ENCODE data around the gene IL11. TPM values are rescaled to one million over a fixed set of nuclear protein-coding genes. Genes with fewer than 3 reads are reported as not detected.

IL11 gene
- total RNA-seq, 2 donors from 2014 or later = 0.31 to 0.46 TPM

DNA sequence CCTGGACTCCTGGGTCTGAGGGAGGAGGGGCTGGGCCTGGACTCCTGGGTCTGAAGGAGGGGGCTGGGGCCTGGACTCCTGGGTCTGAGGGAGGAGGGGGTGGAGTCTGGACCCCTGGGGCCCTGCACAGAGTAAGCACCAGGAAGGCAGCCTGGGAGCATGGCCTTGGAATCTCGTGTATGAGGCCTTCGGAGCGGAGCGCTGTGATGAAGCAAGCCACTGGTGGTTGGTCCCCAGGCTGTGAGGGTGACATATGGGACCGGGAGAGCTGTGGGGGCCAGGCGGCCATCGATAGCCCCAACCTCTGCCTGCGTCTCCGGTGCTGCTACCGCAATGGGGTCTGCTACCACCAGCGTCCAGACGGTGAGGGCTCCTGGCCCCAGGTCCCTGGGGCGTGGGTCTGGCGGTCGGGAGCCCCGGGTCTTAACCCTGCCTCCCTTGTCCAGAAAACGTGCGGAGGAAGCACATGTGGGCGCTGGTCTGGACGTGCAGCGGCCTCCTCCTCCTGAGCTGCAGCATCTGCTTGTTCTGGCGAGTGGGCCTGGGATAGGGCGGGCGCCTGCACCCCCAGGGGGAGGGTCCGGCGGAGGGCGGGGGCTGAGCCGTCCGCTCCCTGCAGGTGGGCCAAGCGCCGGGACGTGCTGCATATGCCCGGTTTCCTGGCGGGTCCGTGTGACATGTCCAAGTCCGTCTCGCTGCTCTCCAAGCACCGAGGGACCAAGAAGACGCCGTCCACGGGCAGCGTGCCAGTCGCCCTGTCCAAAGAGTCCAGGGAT, 7.3 kb upstream of the IL11 start:
- ATAC-seq = no peak
- no peak for DNase-seq
- intact Hi-C loops (cut with DNase I, micrococcal nuclease) = loop anchor here in 1 of 2 donors (10.0 kb wide), 1 partner anchor 73 kb away; no protein-coding TSS in a partner anchor

GRCh38 chr19:55376241-55376933, 6.1 kb upstream of the IL11 start, which contains the start of gene TMEM190:
TMEM190 (plus strand) TSS chr19:55376826; CDS start chr19:55376854, 28 bp downstream.
- ATAC-seq (peak; percentile 50), DNase-seq (no peak)
- intact Hi-C loops (cut with DNase I, micrococcal nuclease) = loop anchor here in 1 of 2 donors (10.0 kb wide), 1 partner anchor 72 kb away; no protein-coding TSS in a partner anchor

DNA sequence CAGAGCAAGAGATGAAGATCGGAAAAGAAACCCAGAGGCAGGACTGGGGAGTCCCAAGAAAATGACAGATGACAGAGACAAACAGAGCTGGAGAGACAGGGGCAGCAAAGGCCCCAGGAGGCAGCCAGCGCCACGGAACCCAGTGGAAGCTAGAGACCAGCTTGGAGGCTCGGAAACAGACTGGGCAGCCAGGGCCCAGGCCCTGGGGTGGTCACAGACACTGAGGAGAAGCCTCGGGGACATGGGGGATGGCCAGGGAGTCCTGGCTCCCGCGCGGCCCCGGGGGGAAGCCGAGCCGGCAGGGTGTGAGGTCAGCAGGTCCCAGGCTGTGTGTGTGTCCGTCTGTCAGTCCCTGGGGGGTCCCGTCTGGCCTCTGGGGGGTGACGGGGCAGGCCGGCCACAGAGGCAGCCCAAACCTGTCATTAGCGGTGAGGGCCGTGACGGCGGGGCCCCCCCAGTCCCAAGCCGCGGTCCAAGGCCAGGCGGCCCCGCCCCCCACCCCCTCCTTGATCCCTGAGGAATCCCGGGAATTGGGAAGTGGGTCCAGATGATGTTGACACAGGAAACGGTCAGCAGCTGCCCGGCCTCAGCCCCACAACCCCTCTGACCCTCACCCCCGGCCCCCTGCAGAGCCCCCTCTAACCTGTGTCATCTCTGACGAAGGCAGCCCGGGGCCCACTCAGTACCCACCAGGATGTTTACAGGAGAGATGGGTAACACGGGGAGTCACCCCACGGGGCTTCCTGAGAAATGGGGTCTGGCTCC, 3.9 kb upstream of the IL11 start:
- DNase-seq (no peak), ATAC-seq (peak; percentile 2)
- intact Hi-C loops (cut with DNase I, micrococcal nuclease) = loop anchor here in 1 of 2 donors (10.0 kb wide), 1 partner anchor 69 kb away; no protein-coding TSS in a partner anchor

DNA sequence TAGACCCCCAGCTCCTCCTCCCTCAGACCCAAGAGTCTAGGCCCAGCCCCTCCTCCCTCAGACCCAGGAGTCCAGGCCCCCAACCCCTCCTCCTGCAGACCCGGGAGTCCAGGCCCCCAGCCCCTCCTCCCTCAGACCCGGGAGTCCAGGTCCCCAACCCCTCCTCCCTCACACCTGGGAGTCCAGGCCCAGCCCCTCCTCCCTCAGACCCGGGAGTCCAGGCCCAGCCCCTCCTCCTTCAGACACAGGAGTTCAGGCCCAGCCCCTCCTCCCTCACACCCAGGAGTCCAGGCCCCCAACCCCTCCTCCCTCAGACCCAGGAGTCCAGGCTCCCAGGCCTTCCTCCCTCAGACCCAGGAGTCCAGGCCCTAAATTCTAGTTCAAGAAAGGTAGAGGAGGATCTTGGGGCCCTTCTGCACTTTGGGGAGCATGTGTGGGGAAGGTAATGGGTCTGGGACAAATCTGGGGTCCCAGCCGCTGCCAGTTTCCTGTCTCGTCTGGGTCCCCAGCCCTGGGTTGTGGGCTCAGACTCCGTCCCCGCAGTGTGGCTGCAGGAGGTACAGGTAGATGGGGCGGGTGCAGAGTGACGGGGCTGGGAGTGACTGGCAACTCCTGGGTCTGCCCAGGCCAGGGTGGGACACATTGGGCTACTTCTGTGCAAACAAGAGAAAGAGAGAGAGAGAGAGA, 3.2 kb upstream of the IL11 start:
- DNase-seq (no peak), ATAC-seq (no peak)
- intact Hi-C loops (cut with DNase I, micrococcal nuclease) = loop anchor here in 1 of 2 donors (10.0 kb wide), 1 partner anchor 69 kb away; no protein-coding TSS in a partner anchor

DNA sequence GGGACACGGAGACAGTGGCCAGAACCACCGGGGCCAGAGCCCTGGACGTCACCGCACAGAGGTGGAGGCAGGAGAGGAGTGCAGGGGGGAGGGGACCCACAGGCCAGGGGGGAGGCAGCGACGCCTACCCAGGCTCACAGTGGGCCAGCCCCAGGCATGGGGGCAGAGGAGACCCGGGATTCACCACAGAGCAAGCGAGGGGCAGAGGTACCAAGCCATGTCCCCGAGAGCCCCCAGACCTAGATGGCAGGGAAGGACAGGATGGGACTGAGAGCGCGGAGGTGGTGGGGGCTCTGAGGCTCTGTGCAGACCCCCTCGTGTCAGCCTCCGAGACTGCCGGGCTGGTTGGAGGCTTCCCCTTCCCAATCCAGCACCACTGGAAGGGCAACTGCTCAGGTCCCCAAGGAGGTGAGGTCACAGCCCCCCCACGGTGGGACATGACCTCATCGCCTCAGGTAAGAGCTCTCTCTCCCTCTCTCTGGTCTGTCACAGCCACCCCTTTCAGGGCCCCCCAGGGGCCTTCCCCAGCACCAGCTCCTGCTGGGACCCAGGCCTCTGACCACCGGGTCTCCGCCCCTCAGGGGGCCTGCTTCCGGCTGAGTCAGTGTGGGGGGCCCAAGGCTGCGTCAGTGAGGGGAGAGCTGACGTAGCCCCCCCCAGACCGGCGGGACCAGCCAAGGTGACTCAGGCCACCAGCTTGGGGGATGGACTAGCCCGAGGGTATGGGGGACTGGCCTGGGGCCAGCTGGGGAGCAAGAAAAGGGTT, 2.2 kb upstream of the IL11 start:
- DNase-seq = no peak
- intact Hi-C loops (cut with DNase I, micrococcal nuclease) = loop anchor here in 1 of 2 donors (10.0 kb wide), 1 partner anchor 68 kb away; no protein-coding TSS in a partner anchor
- no peak for ATAC-seq

DNA sequence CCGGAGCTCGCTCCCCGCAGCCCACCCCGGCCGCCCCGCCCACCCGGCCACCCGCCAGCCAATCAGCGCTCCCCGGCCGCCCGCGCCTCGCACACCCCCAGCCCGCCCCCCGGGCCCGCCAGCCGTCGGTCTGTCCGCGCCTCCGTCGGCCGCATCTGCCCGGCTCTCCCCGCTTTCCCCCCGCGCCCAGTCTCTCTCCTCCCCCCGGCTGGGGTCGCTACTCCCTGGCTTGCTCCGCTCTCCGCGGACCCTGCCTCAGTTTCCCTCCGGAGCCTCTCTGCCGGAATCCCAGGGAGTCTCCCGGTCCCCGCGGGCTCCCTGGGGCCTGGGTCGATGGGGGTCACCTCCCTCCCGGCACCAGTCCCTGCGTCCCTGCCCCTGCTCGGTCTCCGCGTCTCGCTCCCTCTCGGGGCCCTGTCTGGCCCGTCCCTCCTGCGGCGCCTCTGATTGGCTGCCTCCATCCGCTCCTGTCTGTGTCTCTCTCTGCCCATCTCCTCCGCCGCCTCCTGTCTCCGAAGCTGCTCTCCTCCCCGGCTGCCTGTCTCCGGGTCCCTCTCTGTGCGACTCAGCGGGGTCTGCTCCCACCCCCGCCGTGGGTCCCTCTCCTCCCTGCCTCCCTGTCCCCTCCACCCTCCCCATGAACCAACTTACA, 484 bp downstream of the IL11 start:
- ATAC-seq (no peak), DNase-seq (no peak)
- intact Hi-C loops (cut with DNase I, micrococcal nuclease) = loop anchor here in 1 of 2 donors (10.0 kb wide), 1 partner anchor 65 kb away; no protein-coding TSS in a partner anchor

DNA sequence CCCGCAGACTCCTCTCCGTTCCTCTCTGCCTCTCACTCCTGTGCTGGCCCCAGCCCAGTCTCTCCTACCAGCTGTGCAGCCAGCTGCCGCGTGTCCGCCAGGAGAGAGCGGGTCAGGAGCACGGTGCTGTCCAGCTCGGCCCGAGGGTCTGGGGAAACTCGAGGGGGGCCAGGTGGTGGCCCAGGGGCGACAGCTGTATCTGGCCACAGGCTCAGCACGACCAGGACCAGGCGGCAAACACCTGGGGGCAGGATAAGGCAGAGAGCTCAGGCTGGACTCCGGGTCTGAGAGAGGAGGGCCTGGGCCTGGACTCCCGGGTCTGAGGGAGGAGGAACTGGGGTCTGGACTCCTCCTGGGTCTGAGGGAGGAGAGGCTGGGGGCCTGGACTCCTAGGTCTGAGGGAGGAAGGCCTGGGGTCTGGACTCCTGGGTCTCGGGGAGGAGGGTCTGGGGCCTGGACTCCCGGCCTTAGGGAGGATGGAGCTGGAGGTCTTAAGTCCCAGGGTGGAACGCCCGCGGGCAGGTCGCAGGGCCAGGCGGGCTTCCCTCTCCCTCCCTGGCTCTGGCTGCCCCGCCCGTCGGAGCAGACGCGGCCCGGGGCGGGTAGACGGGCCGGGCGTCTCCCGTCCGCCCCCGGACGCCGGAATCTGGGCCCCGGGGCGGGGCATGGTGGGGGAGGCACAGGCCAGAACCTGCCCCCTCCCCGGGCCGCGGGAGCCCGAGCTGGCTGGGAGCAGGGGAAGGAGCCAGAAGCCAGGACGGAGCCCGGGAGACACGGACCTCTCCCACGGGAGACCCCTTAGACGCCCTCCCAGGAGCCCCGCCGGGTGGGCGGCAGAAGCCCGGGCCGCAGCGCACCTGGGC, 1.3 kb downstream of the IL11 start:
- ATAC-seq (peak; percentile 59), DNase-seq (no peak)
- intact Hi-C loops (cut with DNase I, micrococcal nuclease) = no loop called here

DNA sequence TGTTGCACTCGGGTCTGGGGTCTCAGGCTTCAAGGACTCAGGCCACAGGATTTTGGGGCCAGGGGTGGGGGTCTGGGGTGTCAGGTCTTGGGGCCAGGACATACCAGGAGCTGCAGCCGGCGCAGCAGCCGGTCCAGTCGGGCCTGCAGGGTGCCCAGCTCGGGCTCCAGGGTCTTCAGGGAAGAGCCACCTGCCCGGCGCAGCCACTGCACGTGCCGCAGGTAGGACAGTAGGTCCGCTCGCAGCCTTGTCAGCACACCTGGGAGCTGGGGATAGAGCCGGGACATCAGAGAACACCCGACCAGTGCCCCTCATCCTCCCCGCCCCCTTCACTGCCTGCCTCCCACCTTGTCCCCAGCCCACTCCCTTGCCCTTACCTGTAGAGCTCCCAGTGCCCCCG, 2.2 kb downstream of the IL11 start:
- ATAC-seq (no peak), DNase-seq (no peak)
- intact Hi-C loops (cut with DNase I, micrococcal nuclease) = no loop called here

- DNase-seq (no peak), ATAC-seq (no peak)
- intact Hi-C loops (cut with DNase I, micrococcal nuclease) = no loop called here
Measured at GRCh38 chr19:55366790-55367189, 3.5 kb downstream of the IL11 start.

GRCh38 chr19:55365964-55366363, 4.3 kb downstream of the IL11 start:
- ATAC-seq (no peak), DNase-seq (no peak)
- intact Hi-C loops (cut with DNase I, micrococcal nuclease) = no loop called here

DNA sequence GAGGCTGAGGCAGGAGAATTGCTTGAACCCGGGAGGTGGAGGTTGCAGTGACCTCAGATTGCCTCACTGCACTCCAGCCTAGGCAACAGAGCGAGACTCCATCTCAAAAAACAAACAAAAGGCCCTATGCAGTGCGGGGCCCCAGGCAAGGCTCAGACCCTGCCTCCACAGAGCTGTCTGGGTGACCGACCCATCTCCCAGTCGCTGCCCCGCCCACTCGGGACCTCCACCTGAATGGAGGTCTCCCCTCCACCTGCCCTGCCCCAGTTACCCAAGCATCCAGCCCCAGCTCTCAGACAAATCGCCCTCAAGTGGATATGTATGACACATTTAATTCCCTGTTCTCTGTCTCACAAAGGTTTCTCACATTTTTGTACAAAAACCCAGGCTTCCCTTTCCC, 5.0 kb downstream of the IL11 start:
- ATAC-seq (no peak), DNase-seq (no peak)
- intact Hi-C loops (cut with DNase I, micrococcal nuclease) = no loop called here

DNA sequence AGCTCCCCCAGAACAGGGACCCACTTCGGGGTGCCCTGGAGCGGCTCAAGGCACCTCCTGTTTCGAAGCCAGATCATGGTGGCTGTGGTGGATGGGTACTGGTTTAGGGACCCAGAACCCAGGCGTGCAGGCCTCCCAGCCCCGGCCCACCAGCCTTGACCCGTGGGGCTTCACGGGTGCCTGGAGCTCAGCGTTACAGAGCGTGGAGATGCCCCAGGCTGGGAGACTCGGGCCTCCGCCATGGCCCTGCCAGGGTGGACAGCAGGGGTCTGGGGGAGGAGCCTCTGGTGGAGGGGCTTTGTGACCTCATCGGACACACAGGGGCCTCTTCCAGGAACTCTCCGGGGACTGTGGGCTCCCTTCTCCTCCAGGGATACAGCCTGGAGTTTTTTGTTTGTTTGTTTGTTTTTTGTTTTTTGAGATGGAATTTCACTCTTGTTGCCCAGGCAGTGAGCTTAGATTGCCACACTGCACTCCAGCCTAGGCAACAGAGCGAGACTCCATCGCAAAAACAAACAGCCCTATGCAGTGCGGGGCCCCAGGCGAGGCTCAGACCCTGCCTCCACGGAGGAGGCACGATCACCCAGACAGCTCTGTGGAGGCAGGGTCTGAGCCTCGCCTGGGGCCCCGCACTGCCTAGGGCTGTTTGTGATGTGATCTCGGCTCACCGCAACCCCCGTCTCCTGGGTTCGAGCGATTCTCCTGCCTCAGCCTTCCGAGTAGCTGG, 7.1 kb downstream of the IL11 start, which contains the start of gene GARIN5B:
GARIN5B (minus strand) TSS at position 271 of the 727 bp plus-strand sequence; CDS start at position 77, 194 bp downstream.
- no peak for DNase-seq
- no peak for ATAC-seq
- intact Hi-C loops (cut with DNase I, micrococcal nuclease) = no loop called here

DNA sequence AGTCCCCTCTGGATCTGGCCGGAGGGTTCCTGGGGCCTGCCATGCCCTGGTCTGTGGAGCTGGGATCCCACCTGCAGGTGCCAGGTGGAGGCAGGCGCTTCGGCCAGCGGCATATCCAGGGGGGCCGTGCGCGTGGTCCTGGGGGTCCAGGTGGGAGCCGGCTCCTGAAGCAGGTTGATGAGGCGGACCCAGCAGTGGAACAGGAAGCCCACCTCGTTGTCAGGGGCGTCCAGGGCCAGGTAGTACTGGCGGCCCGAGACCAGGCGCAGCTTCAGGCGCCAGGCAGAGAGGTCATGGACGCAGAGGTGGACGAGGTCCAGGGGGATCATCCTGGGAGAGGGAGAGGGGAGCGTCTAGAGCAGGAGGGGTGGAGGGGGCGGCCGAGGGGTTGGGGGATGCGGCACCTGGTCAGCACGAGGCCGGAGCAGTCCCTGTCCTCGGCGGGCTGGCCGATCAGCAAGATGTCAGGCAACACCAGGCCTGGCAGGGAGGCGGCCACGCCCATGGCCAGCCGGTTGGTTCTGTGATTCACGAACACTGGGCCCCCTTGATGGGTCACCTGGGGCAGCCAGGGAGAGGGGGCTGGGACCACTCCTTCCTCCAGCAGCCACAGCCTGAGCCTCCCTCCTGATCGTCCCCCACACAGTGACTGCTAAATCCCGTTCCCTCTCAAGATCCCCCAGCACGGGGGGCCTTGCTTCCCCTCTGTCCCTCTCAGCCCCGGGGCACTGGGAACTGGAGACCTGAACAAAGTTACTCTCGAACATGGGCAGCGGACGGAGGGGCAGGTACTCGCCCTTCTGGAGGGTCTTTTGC, 7.9 kb downstream of the IL11 start:
- DNase-seq (no peak), ATAC-seq (no peak)
- intact Hi-C loops (cut with DNase I, micrococcal nuclease) = no loop called here

GRCh38 chr19:55360902-55361301, 9.4 kb downstream of the IL11 start:
- DNase-seq = no peak
- intact Hi-C loops (cut with DNase I, micrococcal nuclease) = no loop called here
- ATAC-seq = no peak

Data from left colon (tissue), 2 donors.